ENCODE results near the gene TMEM273.

The TMEM273 gene

DNA sequence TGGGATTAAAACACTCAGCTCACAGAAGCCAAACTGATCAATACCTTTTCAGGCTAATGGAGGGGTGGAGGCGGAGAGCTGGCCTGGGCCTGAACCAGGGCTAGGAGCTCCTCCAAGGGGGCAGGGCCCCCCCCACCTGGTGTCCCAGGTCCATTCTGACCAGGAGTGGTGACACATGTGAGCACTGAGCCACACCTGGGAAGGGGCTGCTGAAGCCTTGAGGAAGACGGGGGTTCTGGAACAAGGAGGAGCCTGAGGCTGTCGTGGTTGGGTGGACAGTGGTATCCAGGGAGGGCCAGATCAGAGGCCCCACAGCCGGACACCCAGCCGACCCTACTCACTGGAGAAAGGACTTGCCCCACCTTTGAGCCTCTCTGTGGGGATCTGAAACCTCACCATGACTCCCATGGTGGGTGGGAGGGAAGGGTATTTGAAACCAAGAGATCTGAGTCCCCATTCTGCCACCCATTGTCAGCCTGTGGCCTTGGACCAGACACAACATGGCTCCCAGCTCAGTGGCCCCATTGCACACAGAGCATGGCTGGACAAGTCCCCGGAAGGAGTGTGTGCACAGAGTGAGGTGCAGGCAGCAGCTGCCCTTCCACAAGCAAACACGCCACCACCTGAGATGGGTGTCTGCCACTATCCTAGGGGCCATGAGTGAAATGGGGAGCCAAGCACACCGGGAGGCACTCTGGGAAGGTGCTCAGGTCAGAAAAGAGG, 12.4 kb downstream of the TMEM273 start:
- no peak for DNase-seq

DNA sequence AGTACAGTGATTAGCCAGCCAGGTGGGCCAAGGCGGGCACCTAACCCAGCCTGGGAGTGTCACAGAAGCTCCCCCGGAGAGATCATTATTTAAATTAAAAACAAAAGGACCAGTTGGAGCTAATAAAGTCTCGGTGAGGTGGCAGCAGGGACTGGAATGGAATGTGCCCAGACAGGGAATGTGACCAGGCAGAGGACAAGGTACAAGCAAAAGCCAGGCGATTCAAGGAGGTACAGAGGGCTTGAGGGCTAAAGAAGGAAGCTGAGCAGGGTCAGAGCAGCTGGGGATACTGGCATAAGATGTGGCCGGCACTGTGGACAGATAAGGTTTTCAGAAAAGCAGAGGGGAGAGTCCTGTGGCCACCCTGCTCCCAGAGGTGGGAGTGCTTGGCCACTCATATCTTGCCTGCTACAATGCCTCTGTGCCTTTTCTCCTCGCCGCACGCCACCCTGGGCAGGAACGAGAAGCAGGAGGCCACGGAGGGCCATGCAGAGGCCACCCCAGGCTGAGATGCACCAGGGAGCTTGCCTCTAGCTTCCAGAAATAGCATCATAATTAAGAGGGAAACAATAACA, 13.2 kb downstream of the TMEM273 start:
- DNase-seq, result no peak

DNA sequence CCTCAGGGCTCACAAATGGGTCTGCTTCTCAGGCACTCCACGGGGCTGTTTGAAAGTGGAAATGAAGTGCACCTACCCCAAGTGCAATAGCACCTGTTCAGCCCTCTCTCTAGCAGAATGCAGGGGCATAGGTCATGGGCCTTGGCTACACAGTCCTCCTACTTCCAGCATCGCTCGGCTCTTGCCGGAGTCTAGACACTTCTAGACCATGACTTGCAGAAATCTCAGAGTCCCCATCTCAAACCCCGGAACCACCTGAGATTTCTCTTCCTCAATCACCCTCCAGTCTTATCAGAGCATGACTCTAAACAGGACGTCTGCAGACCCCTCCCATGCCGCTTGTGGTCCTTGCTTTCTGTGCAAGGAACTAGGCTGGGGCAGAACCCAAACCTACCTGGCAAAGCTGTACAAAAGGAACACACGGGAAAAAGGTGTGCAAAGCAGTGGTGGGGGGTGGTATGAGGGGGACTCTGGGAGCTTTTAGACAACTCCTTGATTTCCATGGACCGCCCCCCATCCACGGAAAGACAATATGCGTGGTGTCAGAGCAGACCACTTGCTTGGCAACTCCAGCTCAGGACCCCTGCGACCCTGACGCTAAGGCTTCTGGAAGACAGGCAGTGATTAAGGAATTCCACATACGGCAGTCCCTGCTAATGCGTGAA, 13.8 kb downstream of the TMEM273 start:
- DNase-seq, result no peak

DNA sequence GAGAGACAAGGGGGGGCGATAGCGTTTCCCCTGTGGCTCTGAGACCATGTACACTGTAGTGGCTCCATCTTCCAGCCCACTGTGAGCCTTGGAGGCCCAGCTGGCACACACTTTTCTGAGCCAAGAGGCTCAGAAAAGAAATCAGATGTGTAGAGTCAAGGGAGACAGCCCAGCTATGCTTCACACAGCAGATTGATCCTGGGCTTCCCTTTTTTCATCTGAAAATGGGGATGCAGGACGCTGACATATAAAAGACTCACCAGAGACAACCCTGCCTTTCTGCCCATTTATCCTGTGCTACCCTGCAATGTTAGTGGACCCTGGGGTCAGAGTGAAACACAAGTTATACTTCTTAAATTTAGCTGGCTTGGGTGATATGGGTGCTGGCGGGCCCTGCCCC, 14.3 kb downstream of the TMEM273 start:
- no peak for DNase-seq

DNA sequence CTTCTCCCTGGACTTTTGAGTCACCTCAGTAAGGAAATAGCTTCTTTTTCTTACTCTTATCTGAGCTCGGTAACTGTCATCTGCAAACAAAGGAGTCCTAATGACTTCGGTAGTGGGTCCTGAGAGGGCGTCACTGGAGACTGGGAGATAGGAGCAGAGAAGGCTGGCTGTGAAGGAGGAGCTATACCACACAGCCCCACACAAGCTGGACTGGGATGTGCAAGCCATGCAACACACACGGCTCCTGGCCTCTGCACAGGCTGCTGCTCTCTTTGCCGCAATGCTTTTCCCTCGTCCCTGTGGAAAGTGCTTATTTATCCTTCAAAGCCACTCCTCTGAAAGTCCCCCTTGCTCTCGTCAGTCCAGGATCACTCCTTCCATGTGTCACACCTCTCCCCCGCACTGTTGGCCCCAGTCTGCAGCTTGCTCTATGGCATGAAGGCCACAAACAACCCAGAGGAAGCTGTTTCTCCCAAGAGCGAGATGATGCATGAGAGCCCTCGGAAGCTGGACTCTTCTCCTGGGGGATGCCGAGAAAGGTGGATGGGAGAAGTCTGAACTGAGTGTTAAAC, 14.9 kb downstream of the TMEM273 start:
- no peak for DNase-seq

DNA sequence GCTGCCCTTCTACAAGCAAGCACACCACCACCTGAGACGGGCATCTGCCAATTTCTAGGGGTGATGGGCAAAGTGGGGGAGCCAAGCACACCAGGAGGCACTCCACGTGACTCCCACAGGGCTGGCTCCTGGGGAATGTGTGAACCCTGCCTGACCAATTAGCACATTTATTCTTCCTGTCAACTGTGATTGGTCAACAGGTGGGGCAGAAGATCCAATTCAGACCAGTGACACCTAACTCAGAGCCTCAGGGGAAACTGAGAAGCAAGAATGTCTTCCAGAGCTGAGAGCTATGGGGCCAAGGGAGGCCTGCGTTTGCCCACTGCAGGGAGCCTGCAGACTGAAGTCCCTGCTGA, 15.4 kb downstream of the TMEM273 start:
- no peak for DNase-seq

DNA sequence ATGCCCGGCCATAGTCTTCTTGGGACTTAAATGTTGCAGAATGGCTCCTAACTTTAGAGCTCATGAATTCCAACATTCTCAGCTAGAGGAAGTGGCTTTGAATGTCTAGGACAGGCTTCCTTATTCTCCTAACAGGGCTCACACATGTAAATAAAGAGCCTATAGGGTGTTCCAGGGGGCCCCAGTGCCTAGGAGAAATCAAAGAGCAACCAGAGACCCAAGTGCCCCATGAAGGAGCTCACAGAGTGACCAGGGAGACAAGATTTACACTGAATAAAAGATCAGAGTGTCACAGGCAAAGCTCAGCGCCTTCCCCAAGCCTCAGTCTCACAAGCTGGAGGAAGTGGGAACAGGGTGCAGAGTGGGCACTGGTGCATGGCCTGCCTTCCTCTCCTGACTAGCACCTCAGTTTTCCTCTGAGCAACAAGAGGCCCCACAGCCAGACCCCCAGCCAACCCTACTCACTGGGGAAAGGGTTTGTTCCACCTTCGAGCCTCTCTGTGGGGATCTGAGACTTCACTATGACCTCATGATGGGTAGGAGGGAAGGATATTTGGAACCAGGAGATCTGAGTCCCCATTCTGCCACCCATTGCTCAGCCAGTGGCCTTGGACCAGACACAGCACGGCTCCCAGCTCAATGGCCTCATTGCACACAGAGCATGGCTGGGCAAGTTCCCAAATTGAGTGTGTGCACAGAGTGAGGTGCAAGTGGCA, 16.0 kb downstream of the TMEM273 start:
- no peak for DNase-seq

DNA sequence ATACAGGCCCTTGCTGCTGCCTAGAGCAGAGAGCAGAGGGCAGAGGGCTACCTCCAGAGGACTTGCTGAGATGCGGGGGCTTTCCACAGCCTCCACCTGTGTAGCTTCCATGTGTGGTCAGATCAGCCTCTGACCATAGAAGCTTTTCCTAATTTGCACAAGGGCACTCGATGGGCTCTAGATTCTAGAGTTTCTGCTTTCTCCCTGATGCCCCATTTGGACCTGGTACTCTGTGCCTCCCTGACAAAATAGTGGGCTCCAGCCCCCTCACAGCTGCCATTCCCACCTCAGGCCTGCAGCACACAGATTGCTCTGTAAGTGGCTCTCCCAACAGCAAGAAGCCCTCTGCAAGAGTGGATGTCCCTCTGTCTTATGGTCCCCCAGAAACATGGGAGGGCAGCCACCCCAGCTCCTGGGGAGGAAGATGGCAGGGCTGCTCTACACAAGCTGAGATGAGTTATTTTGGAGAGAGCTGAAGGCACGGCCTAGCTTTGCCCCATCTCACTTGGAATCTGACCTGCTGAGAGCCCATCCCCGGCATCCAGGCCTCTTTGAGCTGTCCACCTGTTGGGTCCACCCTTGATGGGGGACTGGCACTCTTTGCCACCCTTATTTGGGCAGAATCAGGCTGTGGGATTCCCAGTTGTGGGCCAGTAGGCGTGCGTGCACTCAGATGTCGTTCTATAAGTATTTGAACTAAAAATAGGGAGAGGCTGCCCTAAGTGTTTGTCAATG, 16.7 kb downstream of the TMEM273 start:
- no peak for DNase-seq

DNA sequence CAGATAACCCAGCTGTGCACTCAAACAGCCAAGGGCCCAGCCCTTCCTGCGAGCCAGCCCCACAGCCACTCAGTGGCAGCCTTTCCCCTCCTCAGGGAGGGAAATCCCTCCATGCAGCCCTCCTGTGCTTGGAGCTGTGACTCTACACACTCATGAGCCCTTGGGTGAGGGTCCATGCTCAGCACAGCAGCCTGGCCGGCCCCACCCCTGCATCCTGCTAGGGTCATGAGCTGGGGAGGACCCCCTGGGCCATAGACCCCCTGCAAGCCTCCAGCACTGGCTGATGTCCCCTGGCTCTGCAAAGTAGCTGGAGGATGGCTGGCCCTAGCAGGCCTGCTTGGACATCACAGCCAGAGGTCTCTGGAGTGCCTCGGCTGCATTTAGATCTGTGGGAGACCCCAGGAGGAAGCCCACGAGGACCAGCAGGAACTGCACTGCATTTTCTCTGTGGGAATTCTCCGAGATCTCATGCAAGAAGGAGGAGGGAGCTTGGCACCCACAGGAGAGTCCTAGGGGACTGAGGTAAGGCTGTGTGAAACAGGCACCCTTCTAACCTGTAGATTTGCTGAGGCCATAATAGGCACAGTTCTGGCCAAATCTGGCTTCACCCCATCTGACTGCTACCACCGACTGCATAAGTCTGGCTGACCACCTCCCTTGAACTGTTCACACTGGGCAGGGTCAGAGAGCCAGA, 17.4 kb downstream of the TMEM273 start:
- no peak for DNase-seq

DNA sequence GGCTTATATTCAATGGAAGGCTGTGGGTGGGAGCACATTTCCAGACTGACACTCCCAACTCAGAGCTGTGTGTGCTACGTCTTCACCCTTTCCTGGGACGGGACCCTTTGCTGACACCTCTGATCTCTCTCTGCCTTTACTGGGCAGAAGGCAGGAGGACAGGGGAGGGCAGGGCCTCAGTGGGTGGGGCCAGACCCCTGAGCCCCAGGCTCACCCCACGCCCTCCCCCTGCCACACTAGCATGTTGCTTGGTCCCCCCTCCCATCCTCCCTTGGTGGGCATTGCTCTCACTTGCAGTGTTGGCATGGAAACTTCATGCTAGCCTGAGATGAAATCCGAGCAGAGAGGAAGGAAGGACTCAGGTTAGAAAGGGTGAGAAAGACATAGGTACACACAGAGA, 18.4 kb downstream of the TMEM273 start:
- DNase-seq, result no peak

DNA sequence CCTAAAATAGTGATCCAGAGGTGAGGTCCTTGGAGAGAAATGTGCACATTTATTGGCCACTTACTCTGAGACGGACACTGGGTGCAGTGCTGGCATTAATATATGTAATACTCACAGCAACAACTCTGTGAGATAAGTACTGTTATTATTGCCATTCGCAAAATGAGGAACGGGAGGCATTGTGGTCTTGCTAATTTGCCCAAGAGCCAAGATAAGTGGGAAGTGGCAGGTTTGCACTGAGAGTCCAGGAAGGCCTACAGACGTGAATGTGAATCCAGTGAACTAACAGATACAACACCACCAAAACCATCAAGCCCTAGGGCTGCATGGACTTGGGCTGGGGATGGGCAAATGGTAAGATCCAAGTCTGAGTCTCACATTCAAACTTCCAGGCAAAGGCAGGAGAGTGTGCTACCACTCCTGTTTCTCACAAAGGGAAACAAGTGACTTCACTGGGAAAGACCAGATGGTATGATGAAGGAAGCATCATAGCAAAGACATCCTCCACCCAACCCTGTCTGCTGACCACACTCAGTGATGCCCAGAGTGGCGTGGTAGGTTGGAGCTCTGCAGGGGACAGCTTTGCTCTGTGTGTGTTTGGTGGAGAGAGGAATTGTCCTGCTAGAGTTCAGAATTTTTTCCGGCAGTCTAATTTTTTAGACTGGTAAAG, 19.2 kb downstream of the TMEM273 start:
- no peak for DNase-seq

DNA sequence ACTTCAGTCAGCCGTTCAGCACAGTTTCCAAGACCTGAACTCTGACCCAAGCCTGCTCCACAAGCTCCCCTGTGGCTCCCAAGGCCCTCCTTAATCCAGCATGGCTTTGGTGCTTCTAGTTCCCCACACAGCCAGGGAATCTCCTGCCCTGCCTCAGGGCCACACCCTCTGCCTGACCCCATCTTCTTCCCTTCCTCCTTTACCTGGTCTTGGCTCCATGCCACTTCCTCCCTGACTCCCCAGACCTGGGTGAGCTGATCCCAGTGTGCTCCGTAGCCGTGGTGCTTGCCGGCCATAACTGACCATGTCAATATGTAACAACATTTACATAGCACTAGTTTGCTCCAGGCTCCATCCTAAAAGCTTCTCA, 20.0 kb downstream of the TMEM273 start:
- DNase-seq, result no peak

DNA sequence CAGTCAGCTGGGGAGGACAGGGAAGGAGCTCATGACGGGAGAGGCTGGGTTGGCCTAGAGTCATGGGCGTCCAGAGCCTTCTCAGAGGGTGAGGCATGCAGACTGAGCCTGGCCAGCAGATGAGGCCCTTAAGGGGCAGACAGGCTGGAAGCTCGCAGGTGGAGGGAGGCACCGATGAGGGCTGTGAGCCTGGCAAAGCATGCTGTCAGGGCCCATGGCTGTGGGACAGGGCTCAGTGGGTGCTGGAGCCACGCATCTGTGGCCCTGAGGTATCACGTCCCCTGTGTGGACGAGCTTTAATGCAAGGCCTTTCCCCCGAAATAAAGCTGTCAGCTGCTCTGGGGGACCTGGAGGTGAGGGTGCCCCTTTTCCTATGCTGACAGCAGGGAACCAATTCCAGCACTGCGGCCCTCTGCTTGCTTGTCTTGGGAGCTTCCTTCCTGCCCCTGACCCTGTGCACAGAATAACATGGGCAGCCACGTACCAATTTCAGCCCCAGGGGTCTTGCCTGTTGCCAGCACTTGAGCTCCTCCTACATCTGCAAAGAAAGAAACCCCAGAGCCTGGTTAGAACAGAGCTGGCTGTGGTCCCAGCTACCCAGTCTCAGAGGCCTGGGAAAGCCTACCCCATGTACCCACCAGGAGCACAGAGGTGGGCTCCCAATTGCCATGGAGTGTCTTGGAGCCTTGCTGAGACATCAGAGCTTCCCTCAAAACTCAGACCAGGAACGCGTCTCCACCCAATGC, 20.6 kb downstream of the TMEM273 start:
- no peak for DNase-seq

DNA sequence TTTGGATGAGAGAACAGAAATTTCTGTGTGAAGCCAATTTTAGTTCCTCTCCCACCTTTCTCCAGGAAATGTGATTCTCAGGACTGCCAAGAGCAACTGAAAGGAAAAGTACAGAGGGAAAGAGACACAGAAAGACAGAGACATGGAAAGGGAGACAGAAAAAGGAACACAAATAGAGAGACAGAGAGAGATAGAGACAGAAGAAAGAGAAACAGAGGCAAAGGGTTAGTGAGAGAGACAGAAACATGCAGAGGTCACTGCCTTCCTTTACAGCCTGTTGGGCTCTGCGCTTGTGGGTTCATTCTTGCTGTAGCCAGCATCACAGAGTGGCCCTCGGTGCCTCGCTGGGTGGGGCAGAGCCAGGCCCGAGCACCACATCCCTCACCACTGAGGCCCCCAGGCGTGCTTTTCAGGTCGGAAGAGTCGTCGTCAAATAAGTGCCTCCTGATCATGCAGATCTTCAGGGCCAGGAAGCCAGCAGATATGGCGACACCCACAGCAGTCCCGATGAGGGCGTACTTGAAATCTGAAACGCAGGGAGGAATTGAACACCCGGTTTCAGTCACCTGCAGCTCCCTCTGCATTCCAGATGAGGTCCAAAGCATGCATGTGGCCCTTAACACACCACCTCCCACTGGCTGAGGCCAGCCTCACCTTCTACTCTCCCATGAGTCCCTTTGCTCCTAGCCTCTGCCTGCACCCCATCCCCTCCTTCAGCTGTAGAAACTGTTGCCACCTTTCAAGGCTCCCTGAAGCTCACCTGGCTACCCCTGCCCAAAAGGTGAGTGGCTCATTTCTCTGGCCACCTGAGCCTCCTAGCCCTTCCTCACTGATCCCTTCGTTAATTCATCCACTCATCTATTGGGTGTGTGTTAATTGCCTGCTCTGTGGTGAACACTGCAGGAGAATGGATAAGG, 21.4 kb downstream of the TMEM273 start:
- no peak for DNase-seq

DNA sequence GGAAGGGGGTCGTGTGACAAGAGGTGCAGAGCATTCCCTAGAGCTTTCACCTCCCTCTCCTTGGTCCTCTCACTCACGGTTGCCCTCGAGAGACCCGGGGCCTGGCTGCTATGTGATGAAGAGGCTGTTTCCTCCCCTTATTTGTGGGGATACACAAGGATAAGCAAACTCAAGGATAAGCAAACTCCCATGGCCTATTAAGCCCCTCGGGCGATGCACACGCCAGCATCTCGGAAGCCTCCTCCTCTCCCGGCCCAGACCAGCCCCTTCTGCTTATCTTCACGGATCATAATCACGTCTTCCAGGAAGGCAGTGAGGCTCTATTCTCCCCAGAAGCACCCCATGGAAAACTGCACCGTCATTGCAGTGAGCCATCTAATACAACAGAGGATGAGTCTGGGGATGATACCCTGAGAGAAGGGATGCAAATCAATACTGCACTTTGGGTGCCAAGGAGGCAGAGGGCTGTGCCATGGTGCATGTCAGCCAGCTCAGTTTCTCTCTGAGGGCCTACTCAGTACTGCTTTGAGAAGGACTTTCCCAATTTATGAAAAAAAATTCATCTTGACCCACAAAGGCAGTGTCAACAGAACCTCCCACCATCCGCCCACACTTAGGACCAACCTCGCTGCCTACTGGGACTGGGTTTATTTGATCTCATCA, 22.2 kb downstream of the TMEM273 start:
- no peak for DNase-seq

DNA sequence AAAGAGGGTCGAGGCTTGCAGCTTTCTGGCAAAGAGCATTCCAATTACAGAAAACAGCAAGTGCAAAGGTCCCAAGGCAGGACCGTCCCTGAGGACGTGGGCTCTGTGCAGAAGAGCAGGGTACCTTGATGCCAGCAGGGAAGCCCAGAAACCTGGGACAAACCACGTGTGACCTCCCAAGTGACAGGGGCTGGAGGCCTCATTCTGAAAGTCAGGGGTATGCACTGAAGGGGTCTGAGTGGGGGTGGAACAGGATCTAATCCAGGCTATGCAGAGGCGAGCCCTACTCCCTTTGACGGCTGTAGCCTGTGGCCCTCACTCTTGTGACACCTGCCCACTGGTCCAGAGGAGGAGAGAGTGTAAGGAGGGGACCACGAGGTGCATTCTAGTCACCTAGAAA, 22.9 kb downstream of the TMEM273 start:
- no peak for DNase-seq

DNA sequence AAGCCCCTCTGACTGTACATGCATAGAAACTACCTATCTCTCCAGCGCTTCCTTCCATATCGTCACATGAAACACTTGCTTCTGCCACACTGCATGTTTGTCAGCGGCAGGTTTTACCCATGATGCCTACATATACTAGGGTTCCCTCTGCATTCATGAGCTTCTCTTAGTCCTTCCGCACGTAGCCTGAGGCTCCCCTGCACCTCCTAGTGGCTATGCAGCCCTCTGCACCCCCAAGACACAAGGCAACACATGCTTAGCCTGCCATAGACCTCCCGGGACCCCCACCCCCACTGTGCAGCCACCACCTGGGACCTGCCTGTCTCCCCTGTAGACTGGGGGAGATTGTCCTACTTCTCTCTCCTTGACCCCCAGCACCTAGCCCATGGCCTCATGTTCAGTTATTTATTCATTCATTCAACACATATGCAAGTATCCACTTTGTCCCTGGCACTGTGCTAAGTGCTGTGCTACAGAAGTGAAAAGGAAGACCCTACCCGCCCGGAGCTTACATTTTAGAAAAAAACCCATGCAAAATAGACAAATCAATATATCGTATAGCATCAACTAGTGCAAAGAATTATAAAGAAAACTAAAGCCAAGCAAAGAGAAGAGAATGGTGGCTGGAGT, 23.5 kb downstream of the TMEM273 start:
- DNase-seq, result no peak

DNA sequence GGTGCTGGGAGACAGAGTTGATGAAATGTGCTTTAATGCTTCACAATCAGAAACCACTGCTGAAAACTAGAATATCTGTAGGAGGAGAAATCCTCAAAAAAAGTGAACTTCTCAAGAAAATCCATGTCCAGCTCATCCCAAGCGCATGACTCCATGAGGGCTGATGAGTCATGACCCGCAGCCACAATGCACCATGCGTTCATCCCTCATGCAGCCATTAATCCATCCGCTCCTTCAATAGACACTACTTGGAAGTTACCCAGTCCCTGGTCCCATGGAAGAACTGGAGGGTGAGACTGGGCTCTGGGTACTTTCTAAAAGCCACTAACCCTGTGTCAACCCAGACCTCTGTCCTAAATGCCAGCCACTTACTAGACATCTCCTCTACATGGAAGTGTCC, 24.4 kb downstream of the TMEM273 start:
- no peak for DNase-seq
